H1 (cell line): ENCODE results near the gene CTNNA3. TPM values are rescaled to one million over a fixed set of nuclear protein-coding genes. Genes with fewer than 3 reads are reported as not detected.
A peak's percentile ranks its signal among the peaks of the same experiment; 100 is the strongest.

Experiments used
- CTCF ChIA-PET: fragments of 300-600 bp; sonication (Branson Sonifier 250); formaldehyde crosslinking; loops from one replicate; lab custom pipeline; 2021; ENCODE audit not compliant: partially characterized antibody; lab: Charles Lee
- POLR2A ChIA-PET: fragments of 300-600 bp; sonication (Branson Sonifier 250); formaldehyde crosslinking; loops from one replicate; lab custom pipeline; 2021; ENCODE audit warnings: inconsistent platforms; ENCODE audit not compliant: partially characterized antibody; lab: Charles Lee
- DNase-seq, 2 experiments: peaks; one replicate each; pipeline versions ENCODE4 v3.0.0 to v3.0.0-alpha.2; 2010 to 2022; ENCODE audit warnings: low spot score in 2 of 2, low read depth in 1 of 2, mixed read lengths in 1 of 2
- FAIRE-seq: peaks from 2 replicates; lab custom pipeline; 2011; peaks lifted over from hg19 to GRCh38; lab: Jason Lieb, UNC
- H2AFZ ChIP-seq: 2 replicates; pipeline ENCODE4 v1.8.1; 2012; ENCODE audit warnings: low read length, inconsistent platforms
- H2AK5ac ChIP-seq: 2 replicates; pipeline ENCODE4 v1.6.1; 2013; ENCODE audit warnings: low read depth, low read length
- H2BK120ac ChIP-seq: replicated peaks from 2 replicates; pipeline ENCODE3; 2013; ENCODE audit warnings: low read depth, low read length, inconsistent platforms
- H2BK12ac ChIP-seq: 2 replicates; pipeline ENCODE4 v1.6.1; 2013; ENCODE audit warnings: low read depth, low read length
- H2BK15ac ChIP-seq: 2 replicates; pipeline ENCODE4 v1.6.1; 2013; ENCODE audit warnings: low read length
- H2BK20ac ChIP-seq: 2 replicates; pipeline ENCODE4 v1.6.1; 2013; ENCODE audit warnings: low read length
- H2BK5ac ChIP-seq: 2 replicates; pipeline ENCODE4 v1.6.1; 2013; ENCODE audit warnings: low read depth, low read length
- H3K14ac ChIP-seq: 2 replicates; pipeline ENCODE4 v1.6.1; 2013; ENCODE audit warnings: inconsistent platforms; ENCODE audit not compliant: insufficient read length
- H3K18ac ChIP-seq: 2 replicates; pipeline ENCODE4 v1.6.1; 2013; ENCODE audit warnings: low read length; ENCODE audit errors: extremely low read depth
- H3K23ac ChIP-seq: 2 replicates; pipeline ENCODE4 v1.6.1; 2013; ENCODE audit warnings: inconsistent platforms; ENCODE audit not compliant: insufficient read length
- H3K23me2 ChIP-seq: 2 replicates; pipeline ENCODE4 v1.6.1; 2013; ENCODE audit warnings: low read depth, low read length
- H3K27ac ChIP-seq: 2 replicates; pipeline ENCODE4 v1.6.1; 2011; ENCODE audit warnings: low read depth, low read length, inconsistent platforms
- H3K27me3 ChIP-seq, 4 experiments: replicated peaks in 1 of 4; 1 replicate in 1 of 4; 2 replicates in 3 of 4; pipeline versions ENCODE4 v1.6.1 to v1.8.1; 2011 to 2013; ENCODE audit warnings: low read length in 3 of 4, mild to moderate bottlenecking in 3 of 4, inconsistent platforms in 2 of 4, mixed read lengths in 2 of 4, moderate library complexity in 1 of 4; ENCODE audit not compliant: control insufficient read depth in 3 of 4, insufficient read depth in 3 of 4; ENCODE audit errors: extremely low read depth in 1 of 4
- H3K36me3 ChIP-seq, 4 experiments: 2 replicates each; pipeline versions ENCODE4 v1.6.1 to v1.8.1; 2011 to 2013; ENCODE audit warnings: mild to moderate bottlenecking in 4 of 4, low read length in 3 of 4, moderate library complexity in 2 of 4, control low read depth in 1 of 4, inconsistent platforms in 1 of 4; ENCODE audit not compliant: insufficient read depth in 4 of 4, control insufficient read depth in 2 of 4
- H3K4ac ChIP-seq: replicated peaks from 2 replicates; pipeline ENCODE3; 2013; ENCODE audit warnings: low read length, low read depth, mixed read lengths, inconsistent platforms; ENCODE audit not compliant: insufficient read length
- H3K4me1 ChIP-seq, 4 experiments: replicated peaks in 1 of 4; 1 replicate in 1 of 4; 2 replicates in 3 of 4; pipeline versions ENCODE4 v1.6.1 to v1.8.1; 2011 to 2013; ENCODE audit warnings: low read length in 3 of 4, inconsistent platforms in 2 of 4, mixed read lengths in 1 of 4; ENCODE audit not compliant: insufficient read depth in 4 of 4, control insufficient read depth in 3 of 4
- H3K4me2 ChIP-seq, 2 experiments: 2 replicates each; pipeline versions ENCODE4 v1.6.1 to v1.8.1; 2011 to 2013; ENCODE audit warnings: low read depth in 2 of 2, low read length in 2 of 2, control low read depth in 1 of 2, inconsistent platforms in 1 of 2, mild to moderate bottlenecking in 1 of 2; ENCODE audit not compliant: insufficient read depth in 1 of 2
- H3K4me3 ChIP-seq, 4 experiments: fragments of 200-600, 300-600 bp in 1 of 4; sonication (generic), shearing (Covaris generic), sonication (Bioruptor Twin) in 1 of 4; 2 replicates each; pipeline versions ENCODE4 v1.5.1 to v1.8.1; 2011 to 2016; ENCODE audit warnings: low read length in 4 of 4, low read depth in 3 of 4, control low read depth in 2 of 4, inconsistent platforms in 2 of 4, mild to moderate bottlenecking in 2 of 4, mixed read lengths in 1 of 4, moderate library complexity in 1 of 4; ENCODE audit not compliant: insufficient read depth in 2 of 4; ENCODE audit errors: extremely low read depth in 1 of 4
- H3K56ac ChIP-seq: replicated peaks from 2 replicates; pipeline ENCODE3; 2013; ENCODE audit warnings: low read depth, mild to moderate bottlenecking, mixed read lengths, low read length, inconsistent platforms; ENCODE audit not compliant: insufficient read length
- H3K79me1 ChIP-seq: 2 replicates; pipeline ENCODE4 v1.6.1; 2013; ENCODE audit warnings: low read depth, low read length, control low read depth
- H3K79me2 ChIP-seq, 2 experiments: 2 replicates each; pipeline versions ENCODE4 v1.6.1 to v1.8.1; 2012 to 2013; ENCODE audit warnings: low read length in 2 of 2, mild to moderate bottlenecking in 2 of 2, inconsistent platforms in 1 of 2; ENCODE audit not compliant: insufficient read depth in 2 of 2, control insufficient read depth in 1 of 2
- H3K9ac ChIP-seq, 4 experiments: replicated peaks in 1 of 4; 1 replicate in 1 of 4; 2 replicates in 3 of 4; pipeline versions ENCODE4 v1.6.1 to v1.8.1; 2011 to 2013; ENCODE audit warnings: low read depth in 3 of 4, low read length in 3 of 4, control low read depth in 2 of 4, mild to moderate bottlenecking in 2 of 4, moderate library complexity in 2 of 4, inconsistent platforms in 1 of 4; ENCODE audit errors: extremely low read depth in 1 of 4
- H3K9me3 ChIP-seq, 2 experiments: 2 replicates each; pipeline versions ENCODE4 v1.6.1 to v1.8.1; 2012 to 2013; ENCODE audit warnings: mild to moderate bottlenecking in 2 of 2, moderate library complexity in 2 of 2, control low read depth in 1 of 2, inconsistent platforms in 1 of 2, low read depth in 1 of 2, low read length in 1 of 2, mixed read lengths in 1 of 2; ENCODE audit not compliant: insufficient read depth in 2 of 2
- H4K20me1 ChIP-seq, 2 experiments: replicated peaks in 1 of 2; 2 replicates each; pipeline versions ENCODE3 to v1.8.1; 2011 to 2013; ENCODE audit warnings: inconsistent platforms in 2 of 2, low read length in 2 of 2, mild to moderate bottlenecking in 1 of 2; ENCODE audit not compliant: insufficient read depth in 2 of 2, control insufficient read depth in 1 of 2
- H4K5ac ChIP-seq: 2 replicates; pipeline ENCODE4 v1.6.1; 2013; ENCODE audit warnings: low read length, low read depth, mixed read lengths, inconsistent platforms; ENCODE audit not compliant: insufficient read length
- H4K8ac ChIP-seq: 2 replicates; pipeline ENCODE4 v1.8.0; 2013; ENCODE audit warnings: mild to moderate bottlenecking, moderate library complexity, low read length, inconsistent platforms; ENCODE audit not compliant: insufficient read depth; ENCODE audit errors: extremely low read depth
- H4K91ac ChIP-seq: replicated peaks from 2 replicates; pipeline ENCODE3; 2013; ENCODE audit warnings: low read length, mixed read lengths, inconsistent platforms; ENCODE audit not compliant: insufficient read length
- CHD2 ChIP-seq: IDR thresholded peaks from 2 replicates; pipeline ENCODE4 v1.6.1; 2012; ENCODE audit warnings: low read length, improper control_type of control experiment
- SP4 ChIP-seq: IDR thresholded peaks from 2 replicates; pipeline ENCODE4 v1.6.1; 2012; ENCODE audit warnings: low read length, inconsistent platforms
- WGBS, 2 experiments: shearing (Covaris generic) in 1 of 2; methylation state at CpG; one replicate each; pipeline versions ENCODE4 v1.1.6 to v1.1.7; 2013 to 2015; ENCODE audit warnings: low lambda C conversion rate in 2 of 2, mixed read lengths in 2 of 2, inconsistent platforms in 1 of 2, low coverage in 1 of 2, missing lambda C conversion rate in 1 of 2; ENCODE audit not compliant: insufficient replicate concordance in 2 of 2, insufficient coverage in 1 of 2, insufficient read length in 1 of 2; ENCODE audit errors: extremely low coverage in 1 of 2, missing lambda C conversion rate in 1 of 2; 5-methylcytosine and 5-hydroxymethylcytosine counted together
- polyA plus RNA-seq, 7 experiments: library from polyadenylated mRNA; depleted of rRNA in 3 of 7; stranded (reverse) in 5 of 7; unstranded in 2 of 7; fragments of >200 nt in 5 of 7; fragments of 200-250 nt in 2 of 7; gene quantifications; 1 replicate in 5 of 7; 2 replicates in 1 of 7; 4 replicates in 1 of 7; pipeline versions ENCODE4 v1.2.1 to v1.2.3, GENCODE V29; 2011 to 2013; ENCODE audit warnings: missing spikeins in 2 of 7, mixed read lengths in 2 of 7
- total RNA-seq: library from RNA; stranded (reverse); fragmentation: NEBNext Ultra II Directional; extraction: Animal tissue kit (Norgen Biotek cat#: 25700); gene quantifications from 2 replicates; pipeline ENCODE4 v1.2.1, GENCODE V29; 2021

Gene CTNNA3
- total and polyA plus RNA-seq, 2 of the 8 experiments (the other 6 are each of a cell fraction or from before 2014, with no cell fraction given) = 1.3 to 1.5 TPM

DNA sequence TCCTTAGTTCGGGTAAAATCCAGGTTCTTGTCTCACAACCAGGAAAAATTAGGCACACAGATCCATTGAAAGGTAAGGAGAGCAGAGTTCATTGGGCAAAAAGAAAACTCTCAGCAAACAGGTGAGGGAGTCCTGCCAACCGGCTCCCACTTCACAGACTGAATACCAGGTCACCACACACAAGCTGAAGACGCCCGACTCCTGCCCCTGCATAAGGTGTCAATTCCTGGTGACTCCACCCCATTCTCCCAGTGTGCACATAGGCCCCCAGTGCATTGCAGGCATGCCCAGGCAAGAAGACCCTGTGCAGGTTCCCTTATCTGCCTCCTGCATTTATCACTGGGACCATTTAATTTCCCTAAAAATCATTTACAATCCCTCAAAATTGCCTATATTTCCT is 415.6 kb downstream of the CTNNA3 start:
- Histone ChIP-seq H3K27me3 (no peaks in the 10 kb centered on the region), H4K5ac (peak overlapping the region; percentile 9), H2BK12ac (no peak overlapping the region), H3K79me1 (no peaks in the 10 kb centered on the region), H3K4me1 (peaks cover 0 to 9% (median 4%) of the 10 kb centered on the region in 4 experiments; a peak in 5 of 7 replicates), H3K56ac (no peak overlapping the region), H3K9me3 (no peaks in the 10 kb centered on the region), H2AK5ac (no peak overlapping the region), H2BK15ac (no peak overlapping the region), H3K9ac (no peak overlapping the region), H4K8ac (no peak overlapping the region; the same call in 1 of the 2 replicates), H4K20me1 (no peaks in the 10 kb centered on the region), H2AFZ (no peak overlapping the region; the same call in 1 of the 2 replicates), H3K4me3 (peak overlapping the region in 1 of 4 experiments; percentile 47; a peak in 2 of 8 replicates), H3K14ac (no peak overlapping the region), H3K27ac (peak overlapping the region; percentile 39; the same call in 1 of the 2 replicates), H3K4me2 (peak overlapping the region in 1 of 2 experiments; percentile 56; a peak in 1 of 4 replicates), H3K18ac (no peak overlapping the region), H3K23me2 (no peaks in the 10 kb centered on the region), H4K91ac (peak overlapping the region; percentile 47), H2BK5ac (no peak overlapping the region), H2BK120ac (peak overlapping the region; percentile 47), H2BK20ac (0 out of 2 replicates have a peak overlapping the region, but pooled peaks have one; percentile 72), H3K4ac (no peak overlapping the region), H3K23ac (no peak overlapping the region), H3K36me3 (no peaks in the 10 kb centered on the region; a peak in 1 of 8 replicates), H3K79me2 (no peaks in the 10 kb centered on the region)
- no peak for DNase-seq
- POLR2A ChIA-PET = no interaction called here
- FAIRE-seq = peak; percentile 13
- CTCF ChIA-PET = interaction anchor here (0.9 kb wide), 1 partner anchor 35 kb away, joined by 3 read pairs; no protein-coding TSS in a partner anchor
- 10% methylated on average over 4 of the region's 4 CpGs; no CpG with 5 or more reads in 1 of the 2 experiments for WGBS, 2 experiments
- TF ChIP-seq SP4 (no peak), CHD2 (no peak)
